Measurements from ENCODE around the gene GFY.
A peak's percentile ranks its signal among the peaks of the same experiment; 100 is the strongest.

GFY gene

GRCh38 chr19:49430172-49430677, 5.0 kb downstream of the GFY start:
- TF ChIP-seq ZNF274 (IDR thresholded peaks at IDR 0.05; ENCODE audit: low read depth, low read length): no peak
- no peak for TF ChIP-seq SUZ12 (IDR thresholded peaks at IDR 0.05; ENCODE audit: extremely low read depth, insufficient read depth, insufficient read length)
- no peak for TF ChIP-seq YY1 (IDR thresholded peaks at IDR 0.05; ENCODE audit: insufficient read depth, insufficient read length)
- peaks cover 51% of the 10 kb centered on the region for H3K27me3 ChIP-seq (ENCODE audit: insufficient read depth, insufficient read length)
- H3K9me3 ChIP-seq (ENCODE audit: insufficient read depth, low read length): no peaks in the 10 kb centered on the region
- H3K4me1 ChIP-seq (ENCODE audit: insufficient read depth, insufficient read length): peaks cover 5% of the 10 kb centered on the region
- no peak for DNase-seq (ENCODE audit: low read depth, low spot score)
- H3K4me3 ChIP-seq (ENCODE audit: insufficient read length, low read depth): no peak overlapping the region
- H3K36me3 ChIP-seq (ENCODE audit: insufficient read depth, insufficient read length, low read length): no peaks in the 10 kb centered on the region
- H3K9ac ChIP-seq (ENCODE audit: insufficient read length, low read depth): peak overlapping the region; percentile 42

GRCh38 chr19:49430678-49431329, 5.6 kb downstream of the GFY start:
- H3K27me3 ChIP-seq (ENCODE audit: insufficient read depth, insufficient read length): peaks cover 45% of the 10 kb centered on the region
- no peak overlapping the region for H3K4me3 ChIP-seq (ENCODE audit: insufficient read length, low read depth)
- DNase-seq (ENCODE audit: low read depth, low spot score): no peak

GRCh38 chr19:49431330-49431749, 6.2 kb downstream of the GFY start:
- no peak overlapping the region for H3K9ac ChIP-seq (ENCODE audit: insufficient read length, low read depth)
- peaks cover 39% of the 10 kb centered on the region for H3K27me3 ChIP-seq (ENCODE audit: insufficient read depth, insufficient read length)
- no peak overlapping the region for H3K4me3 ChIP-seq (ENCODE audit: insufficient read length, low read depth)
- no peaks in the 10 kb centered on the region for H3K36me3 ChIP-seq (ENCODE audit: insufficient read depth, insufficient read length, low read length)
- no peak for TF ChIP-seq SUZ12 (IDR thresholded peaks at IDR 0.05; ENCODE audit: extremely low read depth, insufficient read depth, insufficient read length)
- TF ChIP-seq YY1 (IDR thresholded peaks at IDR 0.05; ENCODE audit: insufficient read depth, insufficient read length): no peak
- TF ChIP-seq ZNF274 (IDR thresholded peaks at IDR 0.05; ENCODE audit: low read depth, low read length): no peak
- H3K9me3 ChIP-seq (ENCODE audit: insufficient read depth, low read length): no peaks in the 10 kb centered on the region
- no peak for DNase-seq (ENCODE audit: low read depth, low spot score)
- peaks cover 4% of the 10 kb centered on the region for H3K4me1 ChIP-seq (ENCODE audit: insufficient read depth, insufficient read length)

More at GRCh38 chr19:49430678-49431329, 5.6 kb downstream of the GFY start:
- Histone ChIP-seq H3K9me3 (ENCODE audit: insufficient read depth, low read length) (no peaks in the 10 kb centered on the region), H3K9ac (ENCODE audit: insufficient read length, low read depth) (peak overlapping the region; percentile 42), H3K4me1 (ENCODE audit: insufficient read depth, insufficient read length) (peaks cover 5% of the 10 kb centered on the region), H3K36me3 (ENCODE audit: insufficient read depth, insufficient read length, low read length) (no peaks in the 10 kb centered on the region)
- TF ChIP-seq YY1 (IDR thresholded peaks at IDR 0.05; ENCODE audit: insufficient read depth, insufficient read length): no peak
- TF ChIP-seq SUZ12 (IDR thresholded peaks at IDR 0.05; ENCODE audit: extremely low read depth, insufficient read depth, insufficient read length): no peak
- no peak for TF ChIP-seq ZNF274 (IDR thresholded peaks at IDR 0.05; ENCODE audit: low read depth, low read length)

GRCh38 chr19:49432141-49433073, 7.2 kb downstream of the GFY start:
- no peak for TF ChIP-seq ZNF274 (IDR thresholded peaks at IDR 0.05; ENCODE audit: low read depth, low read length)
- no peak for TF ChIP-seq YY1 (IDR thresholded peaks at IDR 0.05; ENCODE audit: insufficient read depth, insufficient read length)
- TF ChIP-seq SUZ12 (IDR thresholded peaks at IDR 0.05; ENCODE audit: extremely low read depth, insufficient read depth, insufficient read length): no peak
- H3K9ac ChIP-seq (ENCODE audit: insufficient read length, low read depth): no peak overlapping the region
- H3K36me3 ChIP-seq (ENCODE audit: insufficient read depth, insufficient read length, low read length): no peaks in the 10 kb centered on the region
- H3K4me3 ChIP-seq (ENCODE audit: insufficient read length, low read depth): no peak overlapping the region
- H3K27me3 ChIP-seq (ENCODE audit: insufficient read depth, insufficient read length): peaks cover 30% of the 10 kb centered on the region
- H3K4me1 ChIP-seq (ENCODE audit: insufficient read depth, insufficient read length): no peaks in the 10 kb centered on the region
- H3K9me3 ChIP-seq (ENCODE audit: insufficient read depth, low read length): no peaks in the 10 kb centered on the region
- DNase-seq (ENCODE audit: low read depth, low spot score): no peak

GRCh38 chr19:49433240-49433901, 8.2 kb downstream of the GFY start:
- no peaks in the 10 kb centered on the region for H3K36me3 ChIP-seq (ENCODE audit: insufficient read depth, insufficient read length, low read length)
- H3K4me3 ChIP-seq (ENCODE audit: insufficient read length, low read depth): no peak overlapping the region
- no peak for DNase-seq (ENCODE audit: low read depth, low spot score)
- no peaks in the 10 kb centered on the region for H3K4me1 ChIP-seq (ENCODE audit: insufficient read depth, insufficient read length)
- TF ChIP-seq YY1 (IDR thresholded peaks at IDR 0.05; ENCODE audit: insufficient read depth, insufficient read length): no peak
- no peak for TF ChIP-seq SUZ12 (IDR thresholded peaks at IDR 0.05; ENCODE audit: extremely low read depth, insufficient read depth, insufficient read length)
- no peak for TF ChIP-seq ZNF274 (IDR thresholded peaks at IDR 0.05; ENCODE audit: low read depth, low read length)
- no peak overlapping the region for H3K9ac ChIP-seq (ENCODE audit: insufficient read length, low read depth)
- no peaks in the 10 kb centered on the region for H3K9me3 ChIP-seq (ENCODE audit: insufficient read depth, low read length)
- H3K27me3 ChIP-seq (ENCODE audit: insufficient read depth, insufficient read length): peaks cover 40% of the 10 kb centered on the region

GRCh38 chr19:49434907-49435583, 9.9 kb downstream of the GFY start:
- peaks cover 2% of the 10 kb centered on the region for H3K4me1 ChIP-seq (ENCODE audit: insufficient read depth, insufficient read length)
- no peaks in the 10 kb centered on the region for H3K36me3 ChIP-seq (ENCODE audit: insufficient read depth, insufficient read length, low read length)
- H3K27me3 ChIP-seq (ENCODE audit: insufficient read depth, insufficient read length): peaks cover 52% of the 10 kb centered on the region
- no peaks in the 10 kb centered on the region for H3K9me3 ChIP-seq (ENCODE audit: insufficient read depth, low read length)
- no peak overlapping the region for H3K4me3 ChIP-seq (ENCODE audit: insufficient read length, low read depth)
- no peak overlapping the region for H3K9ac ChIP-seq (ENCODE audit: insufficient read length, low read depth)
- no peak for DNase-seq (ENCODE audit: low read depth, low spot score)
- no peak for TF ChIP-seq YY1 (IDR thresholded peaks at IDR 0.05; ENCODE audit: insufficient read depth, insufficient read length)
- TF ChIP-seq ZNF274 (IDR thresholded peaks at IDR 0.05; ENCODE audit: low read depth, low read length): no peak
- TF ChIP-seq SUZ12 (IDR thresholded peaks at IDR 0.05; ENCODE audit: extremely low read depth, insufficient read depth, insufficient read length): no peak

Data from NT2/D1 (cell line).